Measurements from ENCODE around the gene RBP2.

Gene RBP2
- total RNA-seq, result 0 reads per million in 2 donors

- DNase-seq, result no peak
Observed at GRCh38 chr3:139476348-139476747, at the start of gene RBP2. RBP2 (minus strand) TSS chr3:139476516; CDS start chr3:139476459, 57 bp downstream.

GRCh38 chr3:139524841-139525636 lies 48.7 kb upstream of the RBP2 start:
- DNase-seq, result no peak

GRCh38 chr3:139523718-139524117 lies 47.4 kb upstream of the RBP2 start:
- no peak for DNase-seq

GRCh38 chr3:139523166-139523565 lies 46.9 kb upstream of the RBP2 start:
- DNase-seq, result no peak

GRCh38 chr3:139522421-139522820 lies 46.1 kb upstream of the RBP2 start:
- no peak for DNase-seq

- DNase-seq, result no peak
Observed at GRCh38 chr3:139521816-139522215, 45.5 kb upstream of the RBP2 start.

GRCh38 chr3:139521144-139521543 lies 44.8 kb upstream of the RBP2 start:
- DNase-seq, result no peak

GRCh38 chr3:139519998-139520737 lies 43.9 kb upstream of the RBP2 start:
- DNase-seq, result no peak

GRCh38 chr3:139518926-139519842 lies 42.9 kb upstream of the RBP2 start:
- DNase-seq, result no peak

- no peak for DNase-seq
Observed at GRCh38 chr3:139518306-139518705, 42.0 kb upstream of the RBP2 start.

- DNase-seq, result no peak
Observed at GRCh38 chr3:139517321-139518065, 41.2 kb upstream of the RBP2 start.

- no peak for DNase-seq
Observed at GRCh38 chr3:139514741-139515140, 38.4 kb upstream of the RBP2 start.

GRCh38 chr3:139509631-139510030 lies 33.3 kb upstream of the RBP2 start:
- no peak for DNase-seq

- no peak for DNase-seq
Observed at GRCh38 chr3:139506766-139507165, 30.4 kb upstream of the RBP2 start.

- DNase-seq, result no peak
Observed at GRCh38 chr3:139505829-139506386, 29.6 kb upstream of the RBP2 start.

GRCh38 chr3:139499536-139499935 lies 23.2 kb upstream of the RBP2 start:
- no peak for DNase-seq

- no peak for DNase-seq
Observed at GRCh38 chr3:139493826-139494385, 17.6 kb upstream of the RBP2 start.

- no peak for DNase-seq
Observed at GRCh38 chr3:139491966-139492365, 15.7 kb upstream of the RBP2 start.

GRCh38 chr3:139491027-139491700 lies 14.8 kb upstream of the RBP2 start:
- DNase-seq, result no peak

GRCh38 chr3:139482206-139482605 lies 5.9 kb upstream of the RBP2 start:
- DNase-seq, result no peak

GRCh38 chr3:139481116-139481515 lies 4.8 kb upstream of the RBP2 start:
- DNase-seq, result no peak
